ENCODE results near the gene LCA5.

Gene LCA5

GRCh38 chr6:79551401-79551800, 14.2 kb upstream of the LCA5 start:
- ChIA-PET POLR2A (ENCODE audit: low non-redundant PET) (interaction anchor here (0.5 kb wide), 1 partner anchor 565 kb away, joined by 4 read pairs; no protein-coding TSS in a partner anchor), CTCF (interaction anchor here (0.6 kb wide), 1 partner anchor 311 kb away, joined by 3 read pairs; no protein-coding TSS in a partner anchor)
- DNase-seq (ENCODE audit: low spot score), result no peak
- no peak overlapping the region for H3K27ac ChIP-seq
- no peak for TF ChIP-seq CTCF (conservative IDR thresholded peaks at IDR 0.05; ENCODE audit: low read depth)

- POLR2A ChIA-PET (ENCODE audit: low non-redundant PET), result no interaction called here
- no peak for DNase-seq (ENCODE audit: low spot score)
- TF ChIP-seq CTCF (conservative IDR thresholded peaks at IDR 0.05; ENCODE audit: low read depth), result no peak
- CTCF ChIA-PET, result interaction anchor here (1.0 kb wide), 1 partner anchor 9 kb away, joined by 5 read pairs; no protein-coding TSS in a partner anchor
- no peak overlapping the region for H3K27ac ChIP-seq
Measured at GRCh38 chr6:79548304-79548703, 11.1 kb upstream of the LCA5 start.

GRCh38 chr6:79546186-79546585, 9.0 kb upstream of the LCA5 start:
- ChIA-PET CTCF (interaction anchor here (0.6 kb wide), 1 partner anchor 290 kb away, joined by 3 read pairs; no protein-coding TSS in a partner anchor), POLR2A (ENCODE audit: low non-redundant PET) (no interaction called here)
- no peak for TF ChIP-seq CTCF (conservative IDR thresholded peaks at IDR 0.05; ENCODE audit: low read depth)
- DNase-seq (ENCODE audit: low spot score), result no peak
- H3K27ac ChIP-seq, result no peak overlapping the region

GRCh38 chr6:79544939-79545450, 7.8 kb upstream of the LCA5 start:
- CTCF ChIA-PET, result interaction anchor here (0.6 to 1.0 kb wide), 5 partner anchors 26 to 638 kb away, joined by 3 to 4 read pairs (median 3); no protein-coding TSS in a partner anchor
- POLR2A ChIA-PET (ENCODE audit: low non-redundant PET), result no interaction called here
- H3K27ac ChIP-seq, result no peak overlapping the region
- peak; percentile 98 for DNase-seq (ENCODE audit: low spot score)
- TF ChIP-seq CTCF (conservative IDR thresholded peaks at IDR 0.05; ENCODE audit: low read depth), result no peak

GRCh38 chr6:79544299-79544927, 7.2 kb upstream of the LCA5 start:
- POLR2A ChIA-PET (ENCODE audit: low non-redundant PET), result no interaction called here

GRCh38 chr6:79543886-79544285, 6.7 kb upstream of the LCA5 start:
- TF ChIP-seq CTCF (conservative IDR thresholded peaks at IDR 0.05; ENCODE audit: low read depth), result no peak
- no peak overlapping the region for H3K27ac ChIP-seq
- DNase-seq (ENCODE audit: low spot score), result no peak
- ChIA-PET POLR2A (ENCODE audit: low non-redundant PET) (no interaction called here), CTCF (no interaction called here)

More at GRCh38 chr6:79544299-79544927, 7.2 kb upstream of the LCA5 start:
- no peak for TF ChIP-seq CTCF (conservative IDR thresholded peaks at IDR 0.05; ENCODE audit: low read depth)
- no peak overlapping the region for H3K27ac ChIP-seq
- CTCF ChIA-PET, result no interaction called here
- DNase-seq (ENCODE audit: low spot score), result no peak
